Peyer's patch (tissue), 4 donors: ENCODE measurements around the gene PHC2.

Experiments used
- CTCF ChIP-seq, 6 experiments: fragments of 450-650 bp in 4 of 6; fragments of 200-600 bp in 2 of 6; sonication (generic) in 1 of 6; IDR thresholded peaks; one replicate each; pipeline ENCODE4 v1.5.1; 2017 to 2019; ENCODE audit warnings: antibody characterized with exemption in 6 of 6, mild to moderate bottlenecking in 3 of 6, moderate library complexity in 1 of 6
- POLR2A ChIP-seq, 2 donors: fragments of 450-650 bp; IDR thresholded peaks; one replicate each; pipeline ENCODE4 v1.5.1; 2017; ENCODE audit warnings: antibody characterized with exemption in 2 of 2, mild to moderate bottlenecking in 2 of 2, moderate library complexity in 2 of 2

GRCh38 chr1:33348676-33349080, 82.2 kb downstream of the PHC2 start:
- TF ChIP-seq CTCF (IDR thresholded peaks at IDR 0.05) (no peak), POLR2A (IDR thresholded peaks at IDR 0.05) (no peak)
